Endothelial cell of umbilical vein (primary cell): ENCODE results near the gene IPO4. TPM values are rescaled to one million over a fixed set of nuclear protein-coding genes. Genes with fewer than 3 reads are reported as not detected.
"Not testable (repeated sequence)": the region's sequence is repeated elsewhere in the genome, so short reads cannot be mapped to it uniquely, and the experiment has no call there.

ENCODE experiments used
- BruUV-seq: library from RNA; stranded (reverse); fragments of 400-500 nt; replicated peaks from 2 replicates; lab custom pipeline; 2021; lab: Mats Ljungman, UMichigan
- CTCF ChIA-PET: fragments of 300-600, 350-600 bp; sonication (Branson Sonifier 250); formaldehyde crosslinking; loops from one replicate; lab custom pipeline; 2021; ENCODE audit warnings: antibody characterized with exemption, inconsistent platforms; lab: Charles Lee
- POLR2A ChIA-PET: fragments of 300-600, 350-600 bp; sonication (Branson Sonifier 250); formaldehyde crosslinking; loops from one replicate; lab custom pipeline; 2021; ENCODE audit warnings: antibody characterized with exemption, inconsistent platforms; lab: Charles Lee
- DNase-seq: peaks from one replicate; pipeline ENCODE4 v3.0.0-alpha.2; 2011; ENCODE audit warnings: low read depth, low spot score
- FAIRE-seq: peaks from 2 replicates; lab custom pipeline; 2011; peaks lifted over from hg19 to GRCh38; lab: Jason Lieb, UNC
- H2AFZ ChIP-seq: 2 replicates; pipeline ENCODE4 v1.6.0; 2012; ENCODE audit warnings: low read depth, low read length, control low read depth, inconsistent platforms
- H3K27ac ChIP-seq: 2 replicates; pipeline ENCODE4 v1.5.1; 2011; ENCODE audit warnings: low read depth, mild to moderate bottlenecking, control low read depth, low read length, moderate library complexity; ENCODE audit not compliant: insufficient read depth
- H3K27me3 ChIP-seq, 2 experiments: 2 replicates each; pipeline versions ENCODE4 v1.6.0 to v1.6.1; 2011; ENCODE audit warnings: low read length in 2 of 2, mixed read lengths in 1 of 2; ENCODE audit not compliant: control insufficient read depth in 2 of 2, insufficient read depth in 2 of 2
- H3K36me3 ChIP-seq, 2 experiments: 2 replicates in 1 of 2; 3 replicates in 1 of 2; pipeline ENCODE4 v1.5.1; 2011; ENCODE audit warnings: low read length in 2 of 2, mild to moderate bottlenecking in 1 of 2, moderate library complexity in 1 of 2; ENCODE audit not compliant: control insufficient read depth in 2 of 2, insufficient read depth in 2 of 2; ENCODE audit errors: extremely low read depth in 1 of 2
- H3K4me1 ChIP-seq: 3 replicates; pipeline ENCODE4 v1.5.1; 2011; ENCODE audit warnings: mild to moderate bottlenecking, low read length; ENCODE audit not compliant: control insufficient read depth, insufficient read depth; ENCODE audit errors: extremely low read depth
- H3K4me2 ChIP-seq: 2 replicates; pipeline ENCODE4 v1.6.1; 2011; ENCODE audit warnings: low read length, control low read depth, mixed read lengths; ENCODE audit not compliant: insufficient read depth
- H3K4me3 ChIP-seq, 3 experiments: fragments of 200-600 bp in 1 of 3; sonication (generic), shearing (Covaris generic) in 1 of 3; replicated peaks in 1 of 3; 2 replicates each; pipeline ENCODE4 v1.5.1; 2011 to 2016; ENCODE audit warnings: control low read depth in 3 of 3, low read length in 3 of 3, mild to moderate bottlenecking in 2 of 3, inconsistent platforms in 1 of 3, low read depth in 1 of 3, moderate library complexity in 1 of 3; ENCODE audit not compliant: insufficient read depth in 1 of 3
- H3K79me2 ChIP-seq: 2 replicates; pipeline ENCODE4 v1.6.0; 2012; ENCODE audit warnings: low read length, inconsistent platforms; ENCODE audit not compliant: control insufficient read depth, insufficient read depth
- H3K9ac ChIP-seq: replicated peaks from 2 replicates; pipeline ENCODE3; 2011; ENCODE audit warnings: low read length, control low read depth; ENCODE audit not compliant: insufficient read depth; ENCODE audit errors: extremely low read depth
- H3K9me1 ChIP-seq: replicated peaks from 3 replicates; pipeline ENCODE4 v1.6.0; 2011; ENCODE audit warnings: mild to moderate bottlenecking, low read length; ENCODE audit not compliant: control insufficient read depth, insufficient read depth; ENCODE audit errors: extremely low read depth
- H3K9me3 ChIP-seq: replicated peaks from 2 replicates; pipeline ENCODE4 v1.5.1; 2012; ENCODE audit warnings: low read length, inconsistent platforms; ENCODE audit not compliant: control insufficient read depth, insufficient read depth
- H4K20me1 ChIP-seq: replicated peaks from 2 replicates; pipeline ENCODE3; 2011; ENCODE audit warnings: mild to moderate bottlenecking, low read length; ENCODE audit not compliant: control insufficient read depth, insufficient read depth; ENCODE audit errors: extremely low read depth
- EZH2 ChIP-seq: IDR thresholded peaks from 2 replicates; pipeline ENCODE4 v1.6.1; 2012; ENCODE audit warnings: borderline replicate concordance, low read depth, mild to moderate bottlenecking, moderate library complexity, low read length, inconsistent platforms; ENCODE audit not compliant: severe bottlenecking
- FOS ChIP-seq: IDR thresholded peaks from 2 replicates; pipeline ENCODE4 v1.6.1; 2011; ENCODE audit warnings: mild to moderate bottlenecking, low read length, moderate library complexity, borderline replicate concordance; ENCODE audit not compliant: insufficient read depth
- GATA2 ChIP-seq: IDR thresholded peaks from 2 replicates; pipeline ENCODE4 v1.7.0; 2011; ENCODE audit warnings: low read depth, mild to moderate bottlenecking, moderate library complexity, mixed read lengths, low read length; ENCODE audit not compliant: insufficient read length, insufficient read depth
- JUN ChIP-seq: IDR thresholded peaks from 2 replicates; pipeline ENCODE4 v1.6.1; 2011; ENCODE audit warnings: borderline replicate concordance, low read depth; ENCODE audit not compliant: insufficient read length, insufficient read depth
- MYC ChIP-seq: IDR thresholded peaks from one replicate; pipeline ENCODE4 v1.6.1; 2011; ENCODE audit warnings: mild to moderate bottlenecking, low read depth, low read length
- POLR2A ChIP-seq: IDR thresholded peaks from 2 replicates; pipeline ENCODE4 v1.6.1; 2012; ENCODE audit warnings: low read depth, mild to moderate bottlenecking, control low read depth, low read length
- POLR2AphosphoS5 ChIP-seq: IDR thresholded peaks from 2 replicates; pipeline ENCODE4 v1.6.1; 2012; ENCODE audit warnings: low read depth, mild to moderate bottlenecking, control low read depth, low read length, moderate library complexity; ENCODE audit not compliant: insufficient read depth
- dilution Hi-C: fragments of 300-500 bp; cut with MboI; formaldehyde crosslinking; loops from one replicate; pipeline ENCODE4 v1.15.0; 2019; ENCODE audit warnings: low sequenced_read_pairs; ENCODE audit not compliant: extremely low pct_ligation_motif_present
- intact Hi-C: fragments of 100-400 bp; cut with micrococcal nuclease; formaldehyde crosslinking; loops from one replicate; pipeline ENCODE4 v1.10.0; 2022
- polyA plus RNA-seq, 4 experiments: library from polyadenylated mRNA; depleted of rRNA in 3 of 4; stranded (reverse) in 3 of 4; unstranded in 1 of 4; fragments of >200 nt; gene quantifications; 2 replicates each; pipeline versions ENCODE4 v1.2.1 to v1.2.3, GENCODE V29; 2011 to 2012; ENCODE audit warnings: missing spikeins in 1 of 4
- total RNA-seq: library from RNA; stranded (reverse); gene quantifications from 2 replicates; pipeline ENCODE4 v1.2.3, GENCODE V29; 2021
- TF ChIP-seq, protein P1 (sequence below), 2 donors: IDR thresholded peaks; 1 replicate in 1 of 2; 2 replicates in 1 of 2; pipeline ENCODE4 v1.5.1; 2011; ENCODE audit warnings: low read length in 2 of 2, mild to moderate bottlenecking in 2 of 2, moderate library complexity in 2 of 2, control low read depth in 1 of 2, inconsistent platforms in 1 of 2, low read depth in 1 of 2; ENCODE audit not compliant: insufficient read depth in 1 of 2; ENCODE audit errors: extremely low read depth in 1 of 2
- TF ChIP-seq, protein P2 (sequence below): IDR thresholded peaks from 2 replicates; pipeline ENCODE4 v1.6.1; 2011; ENCODE audit not compliant: insufficient read depth, insufficient read length

Gene IPO4
- total and polyA plus RNA-seq, 2 donors (not counting 3 experiments of a cell fraction or from before 2014, with no cell fraction given) = 24.6 to 66.5 TPM

DNA sequence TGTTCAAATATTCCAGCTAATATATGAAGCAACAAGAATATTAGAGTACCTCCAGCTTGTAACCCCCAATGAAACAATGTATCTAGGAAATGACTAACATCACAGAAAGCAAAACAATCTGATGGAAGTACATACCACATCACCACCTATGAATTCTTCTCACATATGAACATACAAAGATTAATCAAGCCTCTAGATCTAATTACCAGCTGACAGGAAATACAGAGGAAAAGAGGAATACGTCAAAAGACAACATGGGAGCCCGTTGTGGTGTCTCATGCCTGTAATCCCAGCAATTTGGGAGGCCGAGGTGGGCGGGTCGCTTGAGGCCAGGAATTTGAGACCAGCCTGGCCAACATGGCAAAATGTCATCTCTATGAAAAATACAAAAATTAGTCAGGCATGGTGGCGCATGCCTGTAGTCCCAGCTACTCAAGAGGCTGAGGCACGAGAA, 36.0 kb upstream of the IPO4 start:
- Histone ChIP-seq H3K27me3 (no peaks in the 10 kb centered on the region), H3K4me3 (no peak overlapping the region), H3K4me1 (peaks cover 28% of the 10 kb centered on the region), H4K20me1 (no peaks in the 10 kb centered on the region), H2AFZ (no peak overlapping the region), H3K27ac (peak overlapping the region; percentile 99), H3K9me3 (no peaks in the 10 kb centered on the region), H3K9ac (peak overlapping the region; percentile 73), H3K36me3 (peaks cover 0 to 6% of the 10 kb centered on the region in 2 experiments), H3K79me2 (peaks cover 75% of the 10 kb centered on the region), H3K4me2 (peak overlapping the region; percentile 56), H3K9me1 (no peaks in the 10 kb centered on the region)
- TF ChIP-seq FOS (peak; percentile 83), JUN (peak; percentile 93), EZH2 (no peak), POLR2A (no peak), MYC (no peak), POLR2AphosphoS5 (peak; percentile 78), GATA2 (peak; percentile 94)
- TF ChIP-seq, protein P1, sequence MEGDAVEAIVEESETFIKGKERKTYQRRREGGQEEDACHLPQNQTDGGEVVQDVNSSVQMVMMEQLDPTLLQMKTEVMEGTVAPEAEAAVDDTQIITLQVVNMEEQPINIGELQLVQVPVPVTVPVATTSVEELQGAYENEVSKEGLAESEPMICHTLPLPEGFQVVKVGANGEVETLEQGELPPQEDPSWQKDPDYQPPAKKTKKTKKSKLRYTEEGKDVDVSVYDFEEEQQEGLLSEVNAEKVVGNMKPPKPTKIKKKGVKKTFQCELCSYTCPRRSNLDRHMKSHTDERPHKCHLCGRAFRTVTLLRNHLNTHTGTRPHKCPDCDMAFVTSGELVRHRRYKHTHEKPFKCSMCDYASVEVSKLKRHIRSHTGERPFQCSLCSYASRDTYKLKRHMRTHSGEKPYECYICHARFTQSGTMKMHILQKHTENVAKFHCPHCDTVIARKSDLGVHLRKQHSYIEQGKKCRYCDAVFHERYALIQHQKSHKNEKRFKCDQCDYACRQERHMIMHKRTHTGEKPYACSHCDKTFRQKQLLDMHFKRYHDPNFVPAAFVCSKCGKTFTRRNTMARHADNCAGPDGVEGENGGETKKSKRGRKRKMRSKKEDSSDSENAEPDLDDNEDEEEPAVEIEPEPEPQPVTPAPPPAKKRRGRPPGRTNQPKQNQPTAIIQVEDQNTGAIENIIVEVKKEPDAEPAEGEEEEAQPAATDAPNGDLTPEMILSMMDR (IDR thresholded peaks at IDR 0.05; ENCODE audit: extremely low read depth in 1 of 2, insufficient read depth in 1 of 2, low read depth in 1 of 2, low read length in 2 of 2) = no peak
- TF ChIP-seq, protein P2, sequence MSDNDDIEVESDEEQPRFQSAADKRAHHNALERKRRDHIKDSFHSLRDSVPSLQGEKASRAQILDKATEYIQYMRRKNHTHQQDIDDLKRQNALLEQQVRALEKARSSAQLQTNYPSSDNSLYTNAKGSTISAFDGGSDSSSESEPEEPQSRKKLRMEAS = no peak
- FAIRE-seq (peak; percentile 88), DNase-seq (peak; percentile 95)
- intact Hi-C loops (loop anchor here (1.0 kb wide), 5 partner anchors 8 to 47 kb away; partner anchors contain the start of genes CHMP4A, GMPR2, NEDD8 and RABGGTA), dilution Hi-C loops (no loop called here)
- ChIA-PET POLR2A (interaction anchor here (0.6 to 3.1 kb wide), 3 partner anchors 10 to 22 kb away, joined by 3 to 21 read pairs (median 4); partner anchors contain the start of genes CHMP4A and MDP1), CTCF (interaction anchor here (1.0 to 2.5 kb wide), 7 partner anchors 9 to 83 kb away, joined by 3 to 23 read pairs (median 8); partner anchors contain the start of genes CHMP4A, CIDEB, MDP1 and TINF2)
- BruUV-seq = no TSS peak

DNA sequence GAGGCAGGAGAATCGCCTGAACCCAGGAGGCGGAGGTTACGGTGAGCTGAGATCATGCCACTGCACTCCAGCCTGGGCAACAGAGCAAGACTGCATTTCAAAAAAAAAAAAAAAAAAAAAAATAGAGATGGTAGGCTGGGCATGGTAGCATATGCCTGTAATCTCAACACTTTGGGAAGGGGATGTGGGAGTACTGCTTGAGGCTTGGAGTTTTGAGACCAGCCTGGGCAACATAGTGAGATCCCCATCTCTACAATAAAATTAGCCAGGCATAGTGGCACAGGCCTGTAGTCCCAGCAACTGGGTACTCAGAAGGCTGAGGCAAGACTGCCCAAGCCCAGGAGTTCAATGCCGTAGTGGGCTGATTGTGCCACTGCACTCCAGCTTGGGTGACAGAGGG, 34.4 kb upstream of the IPO4 start:
- H3K36me3 ChIP-seq, intact Hi-C loops, FAIRE-seq, H3K4me3 ChIP-seq, H3K9ac ChIP-seq, H3K27me3 ChIP-seq, dilution Hi-C loops, H4K20me1 ChIP-seq, H2AFZ ChIP-seq, H3K4me2 ChIP-seq, BruUV-seq, CTCF ChIA-PET, H3K9me3 ChIP-seq, H3K9me1 ChIP-seq, DNase-seq: not testable (repeated sequence)
- Histone ChIP-seq H3K27ac (peak overlapping the region; percentile 56), H3K79me2 (peaks cover 69% of the 10 kb centered on the region), H3K4me1 (peaks cover 28% of the 10 kb centered on the region)
- POLR2A ChIA-PET = interaction anchor here (0.6 kb wide), 1 partner anchor 9 kb away, joined by 3 read pairs; no protein-coding TSS in a partner anchor
